K562 (cell line): Measurements from ENCODE around the gene BOD1L2. TPM values are rescaled to one million over a fixed set of nuclear protein-coding genes. Genes with fewer than 3 reads are reported as not detected.

Experiments used
- CHD2 ChIP-seq: IDR thresholded peaks from 2 replicates; pipeline ENCODE4 v1.6.1; 2011; ENCODE audit warnings: low read depth, low read length
- E2F5 ChIP-seq: sonication (generic); formaldehyde crosslinking; IDR thresholded peaks from 2 replicates; pipeline ENCODE4 v1.8.0; 2022; ENCODE audit warnings: mild to moderate bottlenecking, missing genetic modification reagents
- FUS ChIP-seq: fragments of 200-400 bp; formaldehyde crosslinking; optimal IDR thresholded peaks from 2 replicates; pipeline ENCODE3; 2017; ENCODE audit warnings: low read depth, low read length
- GABPA ChIP-seq: fragments of 200-800 bp; sonication (Bioruptor generic); conservative IDR thresholded peaks from 2 replicates; pipeline ENCODE4 v1.6.1; 2016; ENCODE audit warnings: low read depth, missing genetic modification characterization, missing compliant biosample characterization
- HDAC1 ChIP-seq, 2 experiments: fragments of 450-650 bp; IDR thresholded peaks; 2 replicates each; pipeline ENCODE4 v1.6.1; 2016 to 2017; ENCODE audit warnings: inconsistent platforms in 1 of 2, mild to moderate bottlenecking in 1 of 2, moderate library complexity in 1 of 2
- MIER1 ChIP-seq: fragments of 450-650 bp; IDR thresholded peaks from 2 replicates; pipeline ENCODE4 v1.6.1; 2016; ENCODE audit warnings: antibody characterized with exemption, mild to moderate bottlenecking, low read depth
- POU5F1 ChIP-seq: fragments of 150-350 bp; IDR thresholded peaks from 2 replicates; pipeline ENCODE4 v1.6.1; 2014; ENCODE audit warnings: borderline replicate concordance, low read length, low read depth, mild to moderate bottlenecking; ENCODE audit not compliant: partially characterized antibody
- RAD51 ChIP-seq: fragments of 450-650 bp; IDR thresholded peaks from 2 replicates; pipeline ENCODE4 v1.7.1; 2016; ENCODE audit warnings: low read depth, mild to moderate bottlenecking, borderline replicate concordance
- RFX1 ChIP-seq: fragments of 450-650 bp; IDR thresholded peaks from 2 replicates; pipeline ENCODE4 v1.6.1; 2016; ENCODE audit warnings: mild to moderate bottlenecking, moderate library complexity
- SETDB1 ChIP-seq: IDR thresholded peaks from one replicate; pipeline ENCODE4 v1.6.1; 2012; ENCODE audit warnings: low read length, control low read depth, inconsistent platforms
- SMAD2 ChIP-seq: fragments of 150-350 bp; IDR thresholded peaks from 2 replicates; pipeline ENCODE4 v1.6.1; 2014; ENCODE audit warnings: low read depth, mild to moderate bottlenecking, low read length
- SMARCC2 ChIP-seq: fragments of 450-650 bp; IDR thresholded peaks from 2 replicates; pipeline ENCODE4 v1.6.1; 2017; ENCODE audit warnings: antibody characterized with exemption, moderate library complexity, mild to moderate bottlenecking, low read depth
- SP1 ChIP-seq: sonication (generic); formaldehyde crosslinking; IDR thresholded peaks from 2 replicates; pipeline ENCODE4 v1.8.1; 2022; ENCODE audit warnings: mild to moderate bottlenecking, missing genetic modification reagents
- SRSF7 ChIP-seq: fragments of 200-400 bp; formaldehyde crosslinking; optimal IDR thresholded peaks from 2 replicates; pipeline ENCODE3; 2017; ENCODE audit warnings: mild to moderate bottlenecking, low read depth, low read length
- TFE3 ChIP-seq: fragments of 450-650 bp; formaldehyde crosslinking; IDR thresholded peaks from 2 replicates; pipeline ENCODE4 v1.4.0; 2020; ENCODE audit warnings: mild to moderate bottlenecking, mixed read lengths
- TRIM28 ChIP-seq: fragments of 450-650 bp; IDR thresholded peaks from 2 replicates; pipeline ENCODE4 v1.6.1; 2017
- ZBTB1 ChIP-seq: sonication (generic); formaldehyde crosslinking; IDR thresholded peaks from 2 replicates; pipeline ENCODE4 v1.8.1; 2023; ENCODE audit warnings: missing genetic modification reagents, low read depth, mild to moderate bottlenecking, borderline replicate concordance
- ZBTB34 ChIP-seq: fragments of 250-450 bp; sonication (Bioruptor Pico); IDR thresholded peaks from 2 replicates; pipeline ENCODE4 v1.8.0; 2021; ENCODE audit warnings: mild to moderate bottlenecking, moderate library complexity
- ZBTB8A ChIP-seq: fragments of 450-650 bp; IDR thresholded peaks from 2 replicates; pipeline ENCODE4 v1.6.1; 2018; ENCODE audit warnings: mild to moderate bottlenecking, moderate library complexity; ENCODE audit not compliant: partially characterized antibody
- ZEB2 ChIP-seq: fragments of 450-650 bp; IDR thresholded peaks from 2 replicates; pipeline ENCODE4 v1.6.1; 2016
- ZKSCAN1 ChIP-seq: fragments of 150-350 bp; IDR thresholded peaks from 2 replicates; pipeline ENCODE4 v1.6.1; 2016; ENCODE audit warnings: low read depth, low read length
- ZNF212 ChIP-seq: fragments of 450-650 bp; formaldehyde crosslinking; IDR thresholded peaks from 2 replicates; pipeline ENCODE4 v1.4.0; 2020; ENCODE audit warnings: mild to moderate bottlenecking
- ZNF511 ChIP-seq: sonication (generic); formaldehyde crosslinking; IDR thresholded peaks from 2 replicates; pipeline ENCODE4 v1.8.0; 2022; ENCODE audit warnings: mild to moderate bottlenecking, missing genetic modification reagents
- ZNF740 ChIP-seq, 3 experiments: fragments of 200-800 bp in 1 of 3; sonication (Bioruptor generic) in 1 of 3; sonication (generic) in 1 of 3; formaldehyde crosslinking in 1 of 3; IDR thresholded peaks; 2 replicates each; pipeline versions ENCODE4 v1.6.1 to v1.8.0; 2016 to 2022; ENCODE audit warnings: mild to moderate bottlenecking in 2 of 3, missing compliant biosample characterization in 2 of 3, missing genetic modification characterization in 2 of 3, missing genetic modification reagents in 1 of 3
- ZNF778 ChIP-seq: fragments of 450-650 bp; formaldehyde crosslinking; IDR thresholded peaks from 2 replicates; pipeline ENCODE4 v1.4.0; 2020; ENCODE audit warnings: mild to moderate bottlenecking, moderate library complexity
- polyA plus RNA-seq, 8 experiments: library from polyadenylated mRNA; depleted of rRNA in 4 of 8; stranded (reverse) in 5 of 8; unstranded in 3 of 8; fragments of >200 nt; fragmentation: Nextera tagmentation in 2 of 8; fragmentation: Illumina TruSeq in 1 of 8; extraction: Ambion mirVana in 2 of 8; extraction: Trizol in 1 of 8; gene quantifications; 2 replicates each; pipeline versions ENCODE4 v1.2.1 to v1.2.3, GENCODE V29; 2011 to 2014; ENCODE audit warnings: inconsistent platforms in 1 of 8, missing spikeins in 1 of 8
- total RNA-seq, 7 experiments: library from RNA; depleted of rRNA in 6 of 7; stranded (reverse); fragments of >200 nt in 6 of 7; fragmentation: Illumina TruSeq in 2 of 7; extraction: Trizol in 2 of 7; gene quantifications; 2 replicates each; pipeline versions ENCODE4 v1.2.1 to v1.2.3, GENCODE V29; 2011 to 2021; ENCODE audit warnings: low replicate concordance in 1 of 7

Gene BOD1L2
- total and polyA plus RNA-seq, 9 of the 15 experiments (the other 6 are each of a cell fraction or from before 2014, with no cell fraction given): 0.03 TPM; not detected in 8

GRCh38 chr18:57134618-57135135 is 12.2 kb upstream of the BOD1L2 start (continued):
- TF ChIP-seq SRSF7 (no peak), TRIM28 (no peak), TFE3 (no peak), RAD51 (no peak), E2F5 (CRISPR knock-in tag) (no peak), ZNF740 (CRISPR knock-in tag; IDR thresholded peaks at IDR 0.05) (no peak), ZNF740 (tag; IDR thresholded peaks at IDR 0.05) (no peak), SMARCC2 (no peak; the same call in 1 of the 2 replicates), ZBTB8A (no peak), ZNF778 (CRISPR knock-in tag) (no peak), ZNF212 (CRISPR knock-in tag) (no peak), POU5F1 (no peak), ZBTB34 (CRISPR knock-in tag) (no peak), GABPA (tag) (0 out of 2 replicates have a peak, but pooled peaks have one; percentile 33), ZEB2 (peak; percentile 80), SETDB1 (no peak), RFX1 (peak; percentile 71), ZNF511 (no peak), CHD2 (no peak), SP1 (CRISPR knock-in tag) (no peak), MIER1 (no peak), SMAD2 (no peak), ZKSCAN1 (no peak), HDAC1 (IDR thresholded peaks at IDR 0.05) (no peak), ZBTB1 (CRISPR knock-in tag) (no peak), FUS (no peak)
